GM19240 (cell line): ENCODE data around the gene SNED1.

Experiments
- DNase-seq: peaks from one replicate; pipeline ENCODE4 v3.0.0; 2011; ENCODE audit warnings: low spot score; ENCODE audit not compliant: insufficient read length

SNED1 gene

DNA sequence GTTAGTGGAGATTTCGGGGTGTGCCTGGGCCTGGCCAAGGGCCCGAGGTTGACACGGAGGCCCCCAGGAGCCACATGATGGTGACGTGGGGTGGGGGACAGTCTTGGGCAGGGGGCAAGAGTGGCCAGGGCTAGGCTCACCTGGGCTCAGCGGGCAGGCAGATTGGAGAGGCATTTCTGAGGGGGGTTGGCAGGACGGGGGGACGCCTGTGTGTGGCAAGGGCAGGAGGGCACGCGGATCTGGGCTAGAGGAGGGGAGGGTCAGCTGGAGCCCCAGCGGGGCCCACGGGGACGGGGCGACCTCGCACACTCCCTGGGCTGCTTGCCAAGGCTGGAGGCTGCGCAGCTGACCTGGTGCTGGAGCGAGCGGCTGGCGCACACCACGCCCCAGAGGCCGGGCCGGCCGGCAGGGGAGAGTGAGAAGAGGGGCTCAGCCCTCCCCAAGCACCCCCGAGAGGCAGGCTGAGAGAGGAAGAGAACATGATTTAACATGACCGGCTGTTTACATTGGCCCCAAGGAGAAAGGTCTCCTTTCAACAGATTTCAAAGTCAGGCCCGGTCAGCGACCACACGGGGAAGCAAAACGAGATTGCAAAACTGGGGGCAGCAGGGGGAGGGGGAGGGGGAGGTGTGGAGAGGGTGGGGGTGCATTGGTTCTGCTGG is 38.0 kb upstream of the SNED1 start:
- no peak for DNase-seq

- DNase-seq: no peak
These were observed 37.2 kb upstream of the SNED1 start for GRCh38 chr2:240960971-240961876.

DNA sequence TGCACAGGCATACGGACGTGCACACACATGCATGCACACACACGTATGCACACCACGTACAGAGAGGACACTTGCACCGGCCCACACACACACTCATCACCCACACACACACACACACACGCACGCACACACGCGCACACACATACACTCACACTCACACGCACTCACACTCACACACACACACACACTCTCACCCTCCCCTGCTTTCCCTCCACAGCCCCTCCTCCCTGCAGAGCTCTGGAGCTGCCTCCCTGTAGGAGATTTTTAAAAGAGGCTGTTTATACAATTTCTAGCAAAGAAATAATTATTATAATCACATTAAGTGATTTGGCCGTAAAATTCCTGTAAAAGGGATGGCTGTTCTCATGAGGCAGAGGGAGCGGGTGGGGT is 36.5 kb upstream of the SNED1 start:
- DNase-seq: no peak

DNA sequence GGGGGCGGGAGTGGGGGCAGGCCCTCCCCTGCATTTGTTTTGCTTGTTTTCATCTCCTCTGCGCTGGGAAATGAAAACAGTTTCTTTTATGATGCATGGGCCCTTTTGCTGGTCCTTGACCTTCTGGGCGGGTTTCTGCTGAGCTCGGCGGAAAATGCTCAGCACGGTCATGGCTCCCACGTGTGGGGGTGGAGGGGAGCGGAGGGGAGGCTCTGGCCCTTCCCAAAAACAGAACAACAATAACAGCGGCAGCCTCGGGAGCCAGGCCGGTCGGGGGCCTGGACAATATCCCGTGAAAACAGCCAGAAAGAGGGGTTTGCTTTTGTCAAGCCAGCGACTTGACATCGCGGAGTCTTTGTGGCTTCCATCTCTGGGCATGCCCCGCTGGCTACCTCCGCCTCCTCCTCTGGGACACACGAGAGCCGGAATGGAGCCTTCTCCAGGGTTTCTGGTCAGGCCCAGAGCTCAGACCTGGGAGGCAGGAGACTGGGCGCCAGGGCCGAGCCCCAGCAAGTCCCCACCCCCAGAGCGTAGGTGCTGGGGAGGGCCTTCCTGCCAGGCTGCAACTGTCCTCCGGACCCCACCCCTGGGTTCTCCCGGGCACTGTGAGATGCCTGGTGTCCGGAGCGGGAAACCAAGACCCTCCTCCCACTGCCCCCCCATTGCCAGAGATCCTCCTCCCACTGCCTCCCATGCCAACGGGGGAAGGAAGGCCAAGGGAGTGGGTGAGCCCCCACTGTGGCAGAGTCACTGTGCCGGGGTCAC is 35.9 kb upstream of the SNED1 start:
- DNase-seq: no peak

GRCh38 chr2:240963065-240963867 is 35.2 kb upstream of the SNED1 start:
- no peak for DNase-seq

GRCh38 chr2:240963868-240964703 is 34.3 kb upstream of the SNED1 start:
- no peak for DNase-seq

GRCh38 chr2:240964704-240965295 is 33.6 kb upstream of the SNED1 start:
- DNase-seq: no peak

- no peak for DNase-seq
These were observed 33.0 kb upstream of the SNED1 start for GRCh38 chr2:240965296-240965904.

GRCh38 chr2:240965905-240966456 is 32.4 kb upstream of the SNED1 start:
- no peak for DNase-seq

- DNase-seq: no peak
These were observed 31.9 kb upstream of the SNED1 start for GRCh38 chr2:240966457-240966905.

GRCh38 chr2:240966906-240967680 is 31.3 kb upstream of the SNED1 start:
- DNase-seq: no peak

GRCh38 chr2:240967681-240968621 is 30.5 kb upstream of the SNED1 start:
- DNase-seq: no peak

DNA sequence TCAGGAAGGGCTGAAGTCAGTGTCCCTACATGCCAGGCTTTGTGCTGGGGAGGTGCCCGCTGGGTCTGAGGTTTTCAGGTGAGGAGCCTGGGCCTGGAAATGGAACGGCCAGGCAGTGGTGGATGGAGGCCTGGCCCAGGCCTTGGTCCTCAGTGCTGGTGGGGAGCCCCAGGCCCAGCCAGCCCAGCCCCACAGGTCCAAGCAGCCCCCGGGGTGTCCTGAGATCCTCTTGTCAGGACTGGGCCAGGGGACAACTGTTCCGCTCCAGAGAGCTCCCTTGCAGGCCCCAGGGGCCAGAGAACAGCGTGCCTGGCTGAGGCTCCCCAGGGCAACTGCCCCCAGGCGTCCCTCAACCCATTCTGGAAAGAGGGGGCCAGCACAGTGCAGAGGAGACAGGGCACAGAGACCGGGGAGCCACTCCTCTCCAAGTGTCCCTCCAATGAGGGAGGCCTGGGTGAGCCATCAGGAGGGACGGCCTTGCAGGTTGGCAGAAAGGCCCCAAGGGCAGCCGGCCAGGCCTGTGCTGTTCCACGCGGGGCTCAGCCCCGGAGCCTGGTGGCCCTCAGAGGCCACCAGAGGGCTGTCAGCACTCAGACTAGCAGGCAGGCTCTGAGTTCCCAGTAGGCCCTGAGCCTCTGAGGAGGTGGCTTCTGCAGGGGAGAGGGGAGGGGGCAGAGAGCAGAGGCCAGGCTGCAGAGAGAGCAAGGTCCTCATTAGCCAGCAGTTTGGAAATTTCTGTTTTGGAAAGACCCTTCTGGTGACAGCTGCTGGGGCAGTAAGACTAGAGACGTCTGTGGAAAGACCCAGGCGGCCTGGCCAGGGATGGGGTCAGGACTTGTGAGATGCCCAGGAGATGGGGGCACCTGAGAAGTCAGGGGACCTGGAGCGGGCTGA is 29.4 kb upstream of the SNED1 start:
- no peak for DNase-seq

- no peak for DNase-seq
These were observed 28.3 kb upstream of the SNED1 start for GRCh38 chr2:240970104-240970503.

- DNase-seq: no peak
These were observed 27.6 kb upstream of the SNED1 start for GRCh38 chr2:240970816-240971215.

DNA sequence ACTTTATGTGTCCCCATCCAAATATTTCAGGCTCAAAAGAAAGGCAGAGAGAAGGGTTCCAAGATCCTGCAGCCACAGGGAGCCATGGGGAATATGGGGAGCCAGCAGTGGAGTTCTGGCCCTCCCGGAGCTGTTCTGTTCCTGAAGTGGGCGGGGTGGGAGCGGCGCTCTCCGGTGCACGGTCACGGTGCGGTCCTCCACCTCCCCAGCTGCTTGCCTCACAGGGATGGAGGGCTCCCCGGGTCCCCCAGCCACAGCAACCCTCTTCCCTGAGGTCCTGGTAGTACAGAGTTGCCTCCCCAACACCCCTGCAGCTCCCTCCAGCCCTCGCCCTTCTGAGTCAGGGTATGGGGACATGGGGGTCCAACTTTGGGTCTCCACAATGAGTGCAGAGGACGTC is 26.2 kb upstream of the SNED1 start:
- no peak for DNase-seq
